Skeletal muscle cell (primary cell): Measurements from ENCODE around the gene IQCH.
A peak's percentile ranks its signal among the peaks of the same experiment; 100 is the strongest.

Source experiments
- DNase-seq: peaks from one replicate; pipeline ENCODE4 v3.0.0-alpha.2; 2010; ENCODE audit warnings: low read depth
- H3K4me3 ChIP-seq: 2 replicates; pipeline ENCODE4 v1.5.1; 2011; ENCODE audit warnings: low read depth, mild to moderate bottlenecking, control low read depth, low read length, moderate library complexity

The IQCH gene

GRCh38 chr15:67510597-67511190 is 256.1 kb downstream of the IQCH start:
- no peak overlapping the region for H3K4me3 ChIP-seq
- DNase-seq: no peak

- no peak overlapping the region for H3K4me3 ChIP-seq
- DNase-seq: no peak
These were observed 257.0 kb downstream of the IQCH start for GRCh38 chr15:67511606-67512005.

GRCh38 chr15:67512140-67512539 is 257.6 kb downstream of the IQCH start:
- H3K4me3 ChIP-seq: no peak overlapping the region
- DNase-seq: no peak

GRCh38 chr15:67512933-67513714 is 258.5 kb downstream of the IQCH start:
- H3K4me3 ChIP-seq: no peak overlapping the region
- DNase-seq: no peak

- H3K4me3 ChIP-seq: no peak overlapping the region
- no peak for DNase-seq
These were observed 260.5 kb downstream of the IQCH start for GRCh38 chr15:67515090-67515489.

GRCh38 chr15:67515557-67515956 is 261.0 kb downstream of the IQCH start:
- DNase-seq: no peak
- H3K4me3 ChIP-seq: no peak overlapping the region

GRCh38 chr15:67520321-67521028 is 265.9 kb downstream of the IQCH start:
- H3K4me3 ChIP-seq: peak overlapping the region; percentile 88
- DNase-seq: no peak

GRCh38 chr15:67521029-67521782 is 266.6 kb downstream of the IQCH start, which contains the start of gene C15orf61:
Gene C15orf61, plus strand, starts transcription at chr15:67521131. Its CDS starts 118 bp downstream, at chr15:67521249.
- DNase-seq: no peak
- H3K4me3 ChIP-seq: peak within 1 kb of the TSS; percentile 88

- peak overlapping the region; percentile 88 for H3K4me3 ChIP-seq
- no peak for DNase-seq
These were observed 267.4 kb downstream of the IQCH start for GRCh38 chr15:67521783-67522568.

GRCh38 chr15:67523330-67523729 is 268.7 kb downstream of the IQCH start:
- peak overlapping the region; percentile 88 for H3K4me3 ChIP-seq
- DNase-seq: no peak

GRCh38 chr15:67524235-67524634 is 269.6 kb downstream of the IQCH start:
- no peak overlapping the region for H3K4me3 ChIP-seq
- DNase-seq: no peak

- H3K4me3 ChIP-seq: no peak overlapping the region
- DNase-seq: no peak
These were observed 273.9 kb downstream of the IQCH start for GRCh38 chr15:67528513-67528912.

- DNase-seq: peak; percentile 15
- no peak overlapping the region for H3K4me3 ChIP-seq
These were observed 276.9 kb downstream of the IQCH start for GRCh38 chr15:67531379-67531914.

- H3K4me3 ChIP-seq: no peak overlapping the region
- DNase-seq: no peak
These were observed 279.3 kb downstream of the IQCH start for GRCh38 chr15:67533873-67534272.

- no peak overlapping the region for H3K4me3 ChIP-seq
- DNase-seq: no peak
These were observed 279.8 kb downstream of the IQCH start for GRCh38 chr15:67534360-67534759.

- no peak overlapping the region for H3K4me3 ChIP-seq
- no peak for DNase-seq
These were observed 283.2 kb downstream of the IQCH start for GRCh38 chr15:67537771-67538170.

GRCh38 chr15:67542420-67543347 is 288.1 kb downstream of the IQCH start, which contains the start of gene MAP2K5:
Gene MAP2K5, plus strand, starts transcription at chr15:67542703. Its CDS starts 633 bp downstream, at chr15:67543336.
- DNase-seq: no peak
- peak within 1 kb of the TSS; percentile 88 for H3K4me3 ChIP-seq

- DNase-seq: no peak
- peak overlapping the region; percentile 88 for H3K4me3 ChIP-seq
These were observed 288.7 kb downstream of the IQCH start for GRCh38 chr15:67543348-67543718.
